ENCODE results near the gene FBXL7.

FBXL7 gene

GRCh38 chr5:15902066-15902465 lies 402.1 kb downstream of the FBXL7 start:
- ATAC-seq = no peak
- TF ChIP-seq ZNF70 (CRISPR knock-in tag; IDR thresholded peaks at IDR 0.05) (no peak), PPARA (CRISPR knock-in tag; IDR thresholded peaks at IDR 0.05; ENCODE audit: borderline replicate concordance) (no peak), ZC3H10 (CRISPR knock-in tag; IDR thresholded peaks at IDR 0.05) (no peak), ESRRG (CRISPR knock-in tag; IDR thresholded peaks at IDR 0.05) (no peak), PATZ1 (CRISPR knock-in tag; IDR thresholded peaks at IDR 0.05; ENCODE audit: borderline replicate concordance) (no peak), ISL1 (CRISPR knock-in tag; IDR thresholded peaks at IDR 0.05) (no peak), ZNF8 (CRISPR knock-in tag; IDR thresholded peaks at IDR 0.05) (no peak)

- ATAC-seq = no peak
- TF ChIP-seq BACH2 (CRISPR knock-in tag; IDR thresholded peaks at IDR 0.05; ENCODE audit: borderline replicate concordance) = no peak
- no peak for TF ChIP-seq CSDC2 (CRISPR knock-in tag; IDR thresholded peaks at IDR 0.05)
- TF ChIP-seq PPARA (CRISPR knock-in tag; IDR thresholded peaks at IDR 0.05; ENCODE audit: borderline replicate concordance) = no peak
- TF ChIP-seq CREB5 (CRISPR knock-in tag; IDR thresholded peaks at IDR 0.05; ENCODE audit: low read depth) = no peak
- TF ChIP-seq SNAI2 (CRISPR knock-in tag; IDR thresholded peaks at IDR 0.05) = no peak
- TF ChIP-seq CSRNP3 (CRISPR knock-in tag; IDR thresholded peaks at IDR 0.05) = no peak
These were observed 405.2 kb downstream of the FBXL7 start for GRCh38 chr5:15904899-15905830.

- TF ChIP-seq ZC3H10 (CRISPR knock-in tag; IDR thresholded peaks at IDR 0.05) (no peak), ZFP30 (CRISPR knock-in tag; IDR thresholded peaks at IDR 0.05) (no peak), ZNF8 (CRISPR knock-in tag; IDR thresholded peaks at IDR 0.05) (no peak), BACH2 (CRISPR knock-in tag; IDR thresholded peaks at IDR 0.05; ENCODE audit: borderline replicate concordance) (no peak), ESRRG (CRISPR knock-in tag; IDR thresholded peaks at IDR 0.05) (no peak), OSR1 (CRISPR knock-in tag; IDR thresholded peaks at IDR 0.05) (no peak), RARB (CRISPR knock-in tag; IDR thresholded peaks at IDR 0.05) (no peak), PATZ1 (CRISPR knock-in tag; IDR thresholded peaks at IDR 0.05; ENCODE audit: borderline replicate concordance) (no peak), PPARA (CRISPR knock-in tag; IDR thresholded peaks at IDR 0.05; ENCODE audit: borderline replicate concordance) (no peak), ZFP3 (CRISPR knock-in tag; IDR thresholded peaks at IDR 0.05) (no peak), CSRNP3 (CRISPR knock-in tag; IDR thresholded peaks at IDR 0.05) (no peak), TOX (CRISPR knock-in tag; IDR thresholded peaks at IDR 0.05; ENCODE audit: borderline replicate concordance) (no peak), SNAI2 (CRISPR knock-in tag; IDR thresholded peaks at IDR 0.05) (no peak), TSHZ2 (CRISPR knock-in tag; IDR thresholded peaks at IDR 0.05) (no peak), CREB5 (CRISPR knock-in tag; IDR thresholded peaks at IDR 0.05; ENCODE audit: low read depth) (no peak), CSDC2 (CRISPR knock-in tag; IDR thresholded peaks at IDR 0.05) (no peak), GLIS3 (CRISPR knock-in tag; IDR thresholded peaks at IDR 0.05) (no peak)
- no peak for ATAC-seq
These were observed 414.7 kb downstream of the FBXL7 start for GRCh38 chr5:15914638-15915037.
